Lung (tissue), 12 donors: ENCODE results near the gene SHOX. TPM values are rescaled to one million over a fixed set of nuclear protein-coding genes. Genes with fewer than 3 reads are reported as not detected.

Experiments
- ATAC-seq: fragments of 200-7000 bp; cut with Tn5 transposase; one replicate; pipeline ENCODE4 v1.9.1; 2020; ENCODE audit warnings: moderate number of reproducible peaks; ENCODE audit not compliant: insufficient read depth, low FRiP score
- DNase-seq, 3 donors: peaks; one replicate each; pipeline ENCODE4 v3.0.0-alpha.2; 2013 to 2017
- H3K27ac ChIP-seq, 2 donors: one replicate each; pipeline ENCODE4 v1.5.1; 2013; ENCODE audit warnings: mild to moderate bottlenecking in 2 of 2, moderate library complexity in 2 of 2, control low read depth in 1 of 2, inconsistent platforms in 1 of 2, low read depth in 1 of 2, low read length in 1 of 2
- H3K27me3 ChIP-seq, 3 donors: one replicate each; pipeline ENCODE4 v1.5.1; 2013; ENCODE audit warnings: low read length in 2 of 3; ENCODE audit not compliant: control insufficient read depth in 3 of 3, insufficient read depth in 3 of 3
- H3K36me3 ChIP-seq, 4 donors: one replicate each; pipeline ENCODE4 v1.5.1; 2013; ENCODE audit warnings: low read length in 4 of 4, mild to moderate bottlenecking in 1 of 4, moderate library complexity in 1 of 4; ENCODE audit not compliant: control insufficient read depth in 4 of 4, insufficient read depth in 4 of 4
- H3K4me1 ChIP-seq, 5 donors: one replicate each; pipeline ENCODE4 v1.5.1; 2013; ENCODE audit warnings: low read length in 5 of 5, mild to moderate bottlenecking in 2 of 5, moderate library complexity in 1 of 5; ENCODE audit not compliant: control insufficient read depth in 5 of 5, insufficient read depth in 5 of 5
- H3K4me3 ChIP-seq: one replicate; pipeline ENCODE4 v1.5.1; 2013; ENCODE audit warnings: mild to moderate bottlenecking, control low read depth, moderate library complexity
- H3K9ac ChIP-seq, 2 donors: one replicate each; pipeline ENCODE4 v1.5.1; 2013; ENCODE audit warnings: low read length in 2 of 2, control low read depth in 1 of 2; ENCODE audit not compliant: insufficient read depth in 1 of 2
- H3K9me3 ChIP-seq, 4 donors: one replicate each; pipeline ENCODE4 v1.5.1; 2013; ENCODE audit warnings: low read length in 3 of 4, mild to moderate bottlenecking in 1 of 4, moderate library complexity in 1 of 4; ENCODE audit not compliant: control insufficient read depth in 4 of 4, insufficient read depth in 3 of 4
- CTCF ChIP-seq: IDR thresholded peaks from 2 replicates; pipeline ENCODE4 v1.5.1; 2012; ENCODE audit warnings: mild to moderate bottlenecking; ENCODE audit errors: control extremely low read depth, extremely low read depth
- WGBS, 2 donors: extraction: QIAGEN DNeasy Blood & Tissue Kit; methylation state at CpG; one replicate each; pipeline ENCODE4 v1.1.7; 2013; 5-methylcytosine and 5-hydroxymethylcytosine counted together
- polyA plus RNA-seq, 2 donors: library from polyadenylated mRNA; stranded (reverse); fragments of 200-250 nt; gene quantifications; one replicate each; pipeline ENCODE4 v1.2.1, GENCODE V29; 2013
- total RNA-seq, 2 donors: library from RNA; depleted of rRNA in 1 of 2; stranded (reverse); fragments of >200 nt in 1 of 2; gene quantifications; one replicate each; pipeline ENCODE4 v1.2.1, GENCODE V29; 2014 to 2021
- donor health status: control.
- donor health status: control.
- donor health status: Bipolar disorder and iron deficiency.
- donor health status: healthy.
- donor health status: DM: yes; HTN: yes; CAD: no.

SHOX gene
- total and polyA plus RNA-seq, 4 donors: not detected

DNA sequence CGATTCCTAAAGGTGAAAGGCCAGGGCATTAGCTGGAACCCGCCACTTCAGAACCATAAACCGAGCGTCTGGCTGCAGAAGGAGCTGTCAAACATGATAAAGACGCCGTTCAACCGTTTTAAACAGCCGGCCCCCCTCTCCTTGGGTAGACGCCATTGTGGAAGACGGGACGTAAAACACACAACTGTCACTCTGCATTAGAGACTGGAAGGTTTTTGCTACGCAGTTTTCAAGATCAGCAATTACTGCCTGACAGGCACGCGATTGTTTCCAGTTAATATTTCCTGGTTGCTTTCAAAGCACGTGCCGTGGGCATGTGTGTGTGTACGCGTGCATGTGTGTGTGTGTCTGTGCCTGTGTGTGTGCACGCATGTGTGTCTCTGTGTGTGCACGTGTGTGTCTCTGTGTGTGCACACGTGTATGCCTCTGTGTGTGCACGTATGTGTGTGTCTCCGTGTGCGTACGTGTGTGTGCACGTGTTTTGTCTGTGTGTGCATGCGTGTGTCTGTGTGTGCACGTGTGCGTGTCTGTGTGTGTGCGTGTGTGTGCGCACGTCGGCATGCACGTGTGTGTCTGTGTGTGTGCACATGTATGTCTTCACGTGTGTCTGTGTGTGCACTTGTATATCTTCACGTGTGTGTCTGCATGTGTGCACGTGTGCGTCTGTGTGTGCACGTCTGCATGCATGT is 48.8 kb downstream of the SHOX start:
- ATAC-seq: no peak
- no peaks in the 10 kb centered on the region for H3K36me3 ChIP-seq
- no peaks in the 10 kb centered on the region for H3K4me1 ChIP-seq
- no peak for DNase-seq
- peaks cover 0 to 5% (median 0%) of the 10 kb centered on the region in 4 donors for H3K9me3 ChIP-seq
- H3K4me3 ChIP-seq: no peak overlapping the region
- 64 to 69% methylated on average over 39 of the region's 39 CpGs for WGBS, 2 donors
- no peak for TF ChIP-seq CTCF
- H3K9ac ChIP-seq: no peak overlapping the region
- no peak overlapping the region for H3K27ac ChIP-seq
- no peaks in the 10 kb centered on the region for H3K27me3 ChIP-seq

DNA sequence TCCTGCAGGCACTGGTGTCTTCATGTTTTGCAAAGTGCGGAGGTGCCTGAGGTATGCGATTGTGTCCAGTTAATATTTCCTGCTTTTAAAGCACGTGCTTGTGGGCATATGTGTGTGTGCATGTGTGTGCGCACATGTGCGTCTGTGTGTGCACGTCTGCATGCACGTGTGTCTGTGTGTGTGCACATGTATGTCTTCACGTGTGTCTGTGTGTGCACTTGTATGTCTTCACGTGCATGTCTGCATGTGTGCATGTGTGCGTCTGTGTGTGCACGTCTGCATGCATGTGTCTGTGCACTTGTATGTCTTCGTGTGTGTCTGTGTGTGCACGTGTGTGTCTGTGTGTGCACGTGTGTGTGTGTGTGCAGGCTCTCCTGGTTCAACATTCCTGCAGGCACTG is 49.5 kb downstream of the SHOX start:
- TF ChIP-seq CTCF: no peak
- no peaks in the 10 kb centered on the region for H3K4me1 ChIP-seq
- no peak overlapping the region for H3K27ac ChIP-seq
- H3K36me3 ChIP-seq: no peaks in the 10 kb centered on the region
- ATAC-seq (no peak), DNase-seq (no peak)
- H3K27me3 ChIP-seq: no peaks in the 10 kb centered on the region
- peaks cover 0 to 5% (median 0%) of the 10 kb centered on the region in 4 donors for H3K9me3 ChIP-seq
- no peak overlapping the region for H3K4me3 ChIP-seq
- WGBS, 2 donors: 93 to 96% methylated on average over 14 of the region's 14 CpGs
- H3K9ac ChIP-seq: no peak overlapping the region

DNA sequence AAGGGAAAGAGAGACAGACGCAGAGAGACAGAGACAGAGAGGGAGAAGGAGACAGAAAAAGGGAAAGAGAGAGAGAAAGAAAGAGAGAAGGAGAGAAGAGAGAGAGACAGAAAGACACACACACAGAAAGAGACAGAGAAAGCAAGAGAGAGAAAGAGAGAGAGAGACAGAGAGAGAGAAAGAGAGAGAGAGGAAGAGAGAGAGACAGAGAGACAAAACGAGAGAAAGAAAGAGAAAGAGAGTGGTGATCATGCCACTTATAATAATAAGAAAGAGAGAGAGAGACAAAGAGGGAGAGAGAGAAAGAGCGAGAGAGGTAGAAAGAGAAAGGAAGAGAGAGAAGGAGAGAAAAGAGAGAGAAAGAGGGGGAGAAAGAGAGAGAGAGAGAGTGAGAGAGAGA is 51.4 kb downstream of the SHOX start:
- no peak overlapping the region for H3K27ac ChIP-seq
- no peaks in the 10 kb centered on the region for H3K36me3 ChIP-seq
- peaks cover 0 to 5% (median 0%) of the 10 kb centered on the region in 4 donors for H3K9me3 ChIP-seq
- no peak for ATAC-seq
- no peak overlapping the region for H3K9ac ChIP-seq
- H3K27me3 ChIP-seq: no peaks in the 10 kb centered on the region
- TF ChIP-seq CTCF: no peak
- no peaks in the 10 kb centered on the region for H3K4me1 ChIP-seq
- H3K4me3 ChIP-seq: no peak overlapping the region
- 84 to 89% methylated on average over 3 of the region's 3 CpGs for WGBS, 2 donors
- no peak for DNase-seq

- DNase-seq (no peak), ATAC-seq (no peak)
- no peaks in the 10 kb centered on the region for H3K4me1 ChIP-seq
- no peak overlapping the region for H3K9ac ChIP-seq
- no peaks in the 10 kb centered on the region for H3K36me3 ChIP-seq
- WGBS, 2 donors: 86 to 87% methylated on average over 8 of the region's 8 CpGs
- H3K4me3 ChIP-seq: no peak overlapping the region
- TF ChIP-seq CTCF: no peak
- no peaks in the 10 kb centered on the region for H3K27me3 ChIP-seq
- H3K27ac ChIP-seq: no peak overlapping the region
- peaks cover 0 to 5% (median 0%) of the 10 kb centered on the region in 4 donors for H3K9me3 ChIP-seq
Measured at GRCh38 chrX:682892-683291, 52.3 kb downstream of the SHOX start.
